Neural progenitor cell (in vitro differentiated cells): ENCODE measurements around the gene TOLLIP.
"Not testable (repeated sequence)": the region's sequence is repeated elsewhere in the genome, so short reads cannot be mapped to it uniquely, and the experiment has no call there.

Experiments used
- EZH2 ChIP-seq: fragments of 200-600 bp; sonication (generic); IDR thresholded peaks from 2 replicates; pipeline ENCODE4 v1.6.1; 2017; ENCODE audit warnings: antibody characterized with exemption, mild to moderate bottlenecking, moderate library complexity
- TF ChIP-seq, protein P1 (sequence below): fragments of 200-600 bp; sonication (generic); IDR thresholded peaks from 2 replicates; pipeline ENCODE4 v1.5.1; 2017; ENCODE audit warnings: antibody characterized with exemption, mild to moderate bottlenecking

GRCh38 chr11:1243521-1243920 is 65.9 kb downstream of the TOLLIP start:
- not testable (repeated sequence) for TF ChIP-seq EZH2
- TF ChIP-seq, protein P1, sequence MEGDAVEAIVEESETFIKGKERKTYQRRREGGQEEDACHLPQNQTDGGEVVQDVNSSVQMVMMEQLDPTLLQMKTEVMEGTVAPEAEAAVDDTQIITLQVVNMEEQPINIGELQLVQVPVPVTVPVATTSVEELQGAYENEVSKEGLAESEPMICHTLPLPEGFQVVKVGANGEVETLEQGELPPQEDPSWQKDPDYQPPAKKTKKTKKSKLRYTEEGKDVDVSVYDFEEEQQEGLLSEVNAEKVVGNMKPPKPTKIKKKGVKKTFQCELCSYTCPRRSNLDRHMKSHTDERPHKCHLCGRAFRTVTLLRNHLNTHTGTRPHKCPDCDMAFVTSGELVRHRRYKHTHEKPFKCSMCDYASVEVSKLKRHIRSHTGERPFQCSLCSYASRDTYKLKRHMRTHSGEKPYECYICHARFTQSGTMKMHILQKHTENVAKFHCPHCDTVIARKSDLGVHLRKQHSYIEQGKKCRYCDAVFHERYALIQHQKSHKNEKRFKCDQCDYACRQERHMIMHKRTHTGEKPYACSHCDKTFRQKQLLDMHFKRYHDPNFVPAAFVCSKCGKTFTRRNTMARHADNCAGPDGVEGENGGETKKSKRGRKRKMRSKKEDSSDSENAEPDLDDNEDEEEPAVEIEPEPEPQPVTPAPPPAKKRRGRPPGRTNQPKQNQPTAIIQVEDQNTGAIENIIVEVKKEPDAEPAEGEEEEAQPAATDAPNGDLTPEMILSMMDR, result not testable (repeated sequence)
